HuH-7.5 (cell line): Measurements from ENCODE around the gene PDE6A.
"Not testable (repeated sequence)": the region's sequence is repeated elsewhere in the genome, so short reads cannot be mapped to it uniquely, and the experiment has no call there.

Experiments
- DNase-seq: peaks from one replicate; pipeline ENCODE4 v3.0.0; 2011; ENCODE audit warnings: low spot score

The PDE6A gene

GRCh38 chr5:149953436-149954121 lies 9.0 kb upstream of the PDE6A start:
- DNase-seq = no peak

GRCh38 chr5:149951138-149951749 lies 6.7 kb upstream of the PDE6A start:
- no peak for DNase-seq

- DNase-seq = no peak
Observed at GRCh38 chr5:149948993-149949392, 4.4 kb upstream of the PDE6A start.

GRCh38 chr5:149946118-149946517 lies 1.5 kb upstream of the PDE6A start:
- no peak for DNase-seq

- DNase-seq = not testable (repeated sequence)
Observed at GRCh38 chr5:149943177-149943949, 1.2 kb downstream of the PDE6A start.

- DNase-seq = not testable (repeated sequence)
Observed at GRCh38 chr5:149942741-149943169, 1.8 kb downstream of the PDE6A start.

- DNase-seq = no peak
Observed at GRCh38 chr5:149942199-149942598, 2.4 kb downstream of the PDE6A start.

- DNase-seq = no peak
Observed at GRCh38 chr5:149941795-149942194, 2.8 kb downstream of the PDE6A start.

GRCh38 chr5:149940941-149941644 lies 3.5 kb downstream of the PDE6A start:
- no peak for DNase-seq

- no peak for DNase-seq
Observed at GRCh38 chr5:149940077-149940574, 4.5 kb downstream of the PDE6A start.

- DNase-seq = no peak
Observed at GRCh38 chr5:149939546-149939945, 5.0 kb downstream of the PDE6A start.

- no peak for DNase-seq
Observed at GRCh38 chr5:149938791-149939358, 5.7 kb downstream of the PDE6A start.

GRCh38 chr5:149938279-149938678 lies 6.3 kb downstream of the PDE6A start:
- DNase-seq = no peak

- no peak for DNase-seq
Observed at GRCh38 chr5:149937610-149938009, 7.0 kb downstream of the PDE6A start.

- no peak for DNase-seq
Observed at GRCh38 chr5:149936700-149937091, 7.9 kb downstream of the PDE6A start.

- no peak for DNase-seq
Observed at GRCh38 chr5:149936044-149936699, 8.4 kb downstream of the PDE6A start.

- no peak for DNase-seq
Observed at GRCh38 chr5:149935431-149935901, 9.1 kb downstream of the PDE6A start.

- DNase-seq = peak; percentile 45
Observed at GRCh38 chr5:149932445-149933350, 11.9 kb downstream of the PDE6A start.

- no peak for DNase-seq
Observed at GRCh38 chr5:149931992-149932436, 12.6 kb downstream of the PDE6A start.
